GM12891 (cell line): ENCODE results near the gene RPN1.
"Not testable (repeated sequence)": the region's sequence is repeated elsewhere in the genome, so short reads cannot be mapped to it uniquely, and the experiment has no call there.

Experiments used
- PAX5 ChIP-seq: IDR thresholded peaks from 2 replicates; pipeline ENCODE4 v1.6.1; 2011; ENCODE audit warnings: low read length, moderate library complexity, mild to moderate bottlenecking; ENCODE audit not compliant: insufficient read depth, severe bottlenecking
- POLR2A ChIP-seq: IDR thresholded peaks from 2 replicates; pipeline ENCODE4 v1.6.1; 2011; ENCODE audit warnings: low read depth, low read length, control low read depth
- POLR2AphosphoS5 ChIP-seq: IDR thresholded peaks from 2 replicates; pipeline ENCODE4 v1.6.1; 2011; ENCODE audit warnings: low read depth, low read length, control low read depth
- POU2F2 ChIP-seq: IDR thresholded peaks from 2 replicates; pipeline ENCODE4 v1.6.1; 2011; ENCODE audit warnings: low read depth, mild to moderate bottlenecking, control low read depth, low read length, moderate library complexity
- SPI1 ChIP-seq: IDR thresholded peaks from 2 replicates; pipeline ENCODE4 v1.6.1; 2011; ENCODE audit warnings: low read depth, low read length, control low read depth
- TAF1 ChIP-seq: IDR thresholded peaks from 2 replicates; pipeline ENCODE4 v1.6.1; 2011; ENCODE audit warnings: low read depth, low read length, control low read depth

DNA sequence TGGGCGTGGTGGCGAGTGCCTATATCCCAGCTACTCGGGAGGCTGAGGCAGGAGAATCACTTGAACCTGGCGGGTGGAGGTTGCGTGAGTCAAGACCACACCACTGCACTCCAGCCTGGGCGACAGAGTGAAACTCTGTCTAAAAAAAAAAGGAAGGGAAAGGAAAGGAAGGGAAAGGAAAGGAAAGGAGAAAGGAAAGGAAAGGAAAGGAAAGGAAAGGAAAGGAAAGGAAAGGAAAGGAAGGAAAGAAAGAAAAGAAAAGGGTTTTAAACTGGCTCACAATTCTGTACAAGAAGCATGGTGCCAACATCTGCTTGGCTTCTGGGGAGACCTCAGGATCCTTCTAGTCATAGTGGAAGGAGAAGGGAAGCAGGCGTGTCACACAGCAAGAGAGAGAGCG is 63.7 kb downstream of the RPN1 start:
- not testable (repeated sequence) for TF ChIP-seq POLR2AphosphoS5, POLR2A, TAF1, SPI1, PAX5, POU2F2
